Epithelial cell of proximal tubule (primary cell): ENCODE data around the gene UQCR11. TPM values are rescaled to one million over a fixed set of nuclear protein-coding genes. Genes with fewer than 3 reads are reported as not detected.

Experiments used
- DNase-seq: peaks from one replicate; pipeline ENCODE4 v3.0.0-alpha.2; 2011; ENCODE audit warnings: low read depth
- H3K4me3 ChIP-seq: 2 replicates; pipeline ENCODE4 v1.5.1; 2011; ENCODE audit warnings: low read depth, mild to moderate bottlenecking, low read length
- CTCF ChIP-seq: conservative IDR thresholded peaks from 2 replicates; pipeline ENCODE4 v1.5.1; 2012; ENCODE audit warnings: low read depth, mild to moderate bottlenecking, low read length
- total RNA-seq: library from RNA; depleted of rRNA; stranded (reverse); fragments of >200 nt; gene quantifications from 2 replicates; pipeline ENCODE4 v1.2.3, GENCODE V29; 2015

The UQCR11 gene
- total RNA-seq, 1 donor from 2014 or later: 91.4 TPM

- DNase-seq: no peak
- no peak overlapping the region for H3K4me3 ChIP-seq
- TF ChIP-seq CTCF: no peak
These were observed 49.5 kb downstream of the UQCR11 start for GRCh38 chr19:1555487-1556389.

- no peak for TF ChIP-seq CTCF
- DNase-seq: no peak
- H3K4me3 ChIP-seq: no peak overlapping the region
These were observed 50.3 kb downstream of the UQCR11 start for GRCh38 chr19:1554968-1555367.

- DNase-seq: no peak
- H3K4me3 ChIP-seq: no peak overlapping the region
- TF ChIP-seq CTCF: no peak
These were observed 51.8 kb downstream of the UQCR11 start for GRCh38 chr19:1553415-1553814.

GRCh38 chr19:1551068-1552040 lies 53.9 kb downstream of the UQCR11 start:
- no peak for TF ChIP-seq CTCF
- no peak for DNase-seq

GRCh38 chr19:1549332-1549945 lies 55.8 kb downstream of the UQCR11 start:
- no peak for TF ChIP-seq CTCF
- no peak overlapping the region for H3K4me3 ChIP-seq
- DNase-seq: no peak

More at GRCh38 chr19:1551068-1552040, 53.9 kb downstream of the UQCR11 start:
- H3K4me3 ChIP-seq: no peak overlapping the region

Other genes starting within 250 kb of the UQCR11 start
- 138 and 174 TPM in 2 replicates for gene NDUFS7, start 221.6 kb downstream of the UQCR11 start, total RNA-seq
- 22.5 and 29.2 TPM in 2 replicates for gene GAMT, start 203.9 kb downstream of the UQCR11 start, total RNA-seq
- 53.8 and 136 TPM in 2 replicates for gene DAZAP1, start 197.9 kb downstream of the UQCR11 start, total RNA-seq
- gene RPS15, start 167.1 kb downstream of the UQCR11 start, total RNA-seq: 2,061 and 3,361 TPM in 2 replicates
- gene APC2, start 155.3 kb downstream of the UQCR11 start, total RNA-seq: not detected in 2 replicates
- 26.6 and 32.6 TPM in 2 replicates for gene C19orf25, start 126.2 kb downstream of the UQCR11 start, total RNA-seq
- gene PCSK4, start 115.1 kb downstream of the UQCR11 start, total RNA-seq: 1.4 and 2.5 TPM in 2 replicates
- gene REEP6, start 114.3 kb downstream of the UQCR11 start, total RNA-seq: 3.8 and 4.8 TPM in 2 replicates
- gene ADAMTSL5, start 92.4 kb downstream of the UQCR11 start, total RNA-seq: 0.07 and 0.23 TPM in 2 replicates
- not detected in 2 replicates for gene PLK5, start 81.4 kb downstream of the UQCR11 start, total RNA-seq
- gene MEX3D, start 37.1 kb downstream of the UQCR11 start, total RNA-seq: 134 and 139 TPM in 2 replicates
- 115 and 149 TPM in 2 replicates for gene MBD3, start 12.6 kb downstream of the UQCR11 start, total RNA-seq
- gene TCF3, start 47.2 kb upstream of the UQCR11 start, total RNA-seq: 180 and 197 TPM in 2 replicates
- not detected in 2 replicates for gene ONECUT3, start 148.0 kb upstream of the UQCR11 start, total RNA-seq
- gene ATP8B3, start 206.8 kb upstream of the UQCR11 start, total RNA-seq: 1.7 and 4.6 TPM in 2 replicates
- gene REXO1, start 243.0 kb upstream of the UQCR11 start, total RNA-seq: 14.5 and 18.4 TPM in 2 replicates